Stimulated activated CD8-positive, alpha-beta memory T cell treated with anti-CD3 and anti-CD28 coated beads, Interleukin-15, amount 100 ng/mL, for 4 hours (primary cell): ENCODE results near the gene PATJ.
"Not testable (repeated sequence)": the region's sequence is repeated elsewhere in the genome, so short reads cannot be mapped to it uniquely, and the experiment has no call there.

ENCODE experiments used
- DNase-seq, 2 donors: peaks; one replicate each; pipeline ENCODE4 v3.0.0-alpha.2; 2020; ENCODE audit warnings: low read depth in 2 of 2

Gene PATJ

DNA sequence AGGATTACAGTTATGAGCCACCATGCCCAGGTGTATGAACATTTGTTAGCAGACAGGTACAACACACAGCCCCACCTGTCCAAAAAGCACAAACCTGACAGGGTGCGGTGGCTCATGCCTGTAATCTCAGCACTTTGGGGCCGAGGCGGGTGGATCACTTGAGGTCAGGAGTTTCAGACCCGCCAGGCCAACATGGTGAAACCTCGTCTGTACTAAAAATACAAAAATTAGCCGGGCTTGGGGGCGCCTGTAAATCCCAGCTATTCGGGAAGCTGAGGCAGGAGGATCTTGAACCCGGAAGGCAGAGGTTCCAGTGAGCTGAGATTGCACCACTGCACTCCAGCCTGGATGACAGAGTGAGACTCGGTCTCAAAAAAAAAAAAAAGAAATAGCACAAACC lies 428.1 kb downstream of the PATJ start:
- not testable (repeated sequence) for DNase-seq

DNA sequence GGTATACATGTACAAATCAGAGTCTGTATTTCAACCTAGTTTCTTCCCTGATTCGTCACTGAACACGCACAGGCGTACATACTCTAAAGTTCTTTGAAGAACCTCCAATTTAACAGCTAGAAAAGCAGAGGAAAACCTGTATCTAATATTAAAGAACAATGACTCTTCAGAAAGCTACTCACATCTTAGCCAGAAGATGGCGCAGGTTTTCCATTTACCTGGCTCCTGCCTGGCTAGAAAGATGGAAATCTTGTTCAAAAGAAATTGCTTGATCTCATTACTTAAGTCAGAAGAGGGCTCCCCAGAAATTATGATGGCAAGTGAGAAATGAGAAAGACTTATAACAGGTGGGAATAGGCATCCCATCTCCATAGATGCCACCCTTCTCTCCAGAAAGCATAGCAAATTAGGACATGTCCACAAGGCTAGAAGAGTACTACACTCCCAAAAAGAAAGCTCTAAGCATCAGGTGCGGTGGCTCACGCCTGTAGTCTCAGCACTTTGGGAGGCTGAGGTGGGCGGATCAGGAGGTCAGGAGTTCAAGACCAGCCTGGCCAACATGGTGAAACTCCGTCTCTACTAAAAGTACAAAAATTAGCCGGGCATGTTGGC lies 433.4 kb downstream of the PATJ start:
- DNase-seq = no peak

- DNase-seq = no peak
Measured at GRCh38 chr1:62176597-62177312, 434.5 kb downstream of the PATJ start.

GRCh38 chr1:62177621-62178020 lies 435.3 kb downstream of the PATJ start:
- DNase-seq = no peak

DNA sequence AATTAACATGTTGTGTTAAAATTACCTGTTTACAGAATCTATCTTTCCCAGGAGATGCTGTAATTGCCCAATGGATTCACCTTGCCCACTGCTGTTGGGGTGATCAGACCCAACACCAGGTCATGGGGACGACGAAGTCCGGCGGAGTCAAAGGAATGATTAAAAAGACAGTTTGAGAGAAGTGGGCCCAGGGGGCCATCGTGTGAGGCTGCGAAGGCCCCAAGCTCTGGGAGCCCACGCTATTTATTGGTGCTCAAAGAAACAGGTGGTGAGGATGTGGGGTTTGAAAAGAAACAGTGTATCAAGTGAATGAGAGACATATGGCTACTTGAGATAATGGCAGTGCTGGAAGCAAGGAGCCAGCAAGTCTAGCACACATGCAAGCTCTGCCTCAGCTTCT lies 436.1 kb downstream of the PATJ start:
- no peak for DNase-seq

- DNase-seq = not testable (repeated sequence)
Measured at GRCh38 chr1:62180054-62180453, 437.8 kb downstream of the PATJ start.

DNA sequence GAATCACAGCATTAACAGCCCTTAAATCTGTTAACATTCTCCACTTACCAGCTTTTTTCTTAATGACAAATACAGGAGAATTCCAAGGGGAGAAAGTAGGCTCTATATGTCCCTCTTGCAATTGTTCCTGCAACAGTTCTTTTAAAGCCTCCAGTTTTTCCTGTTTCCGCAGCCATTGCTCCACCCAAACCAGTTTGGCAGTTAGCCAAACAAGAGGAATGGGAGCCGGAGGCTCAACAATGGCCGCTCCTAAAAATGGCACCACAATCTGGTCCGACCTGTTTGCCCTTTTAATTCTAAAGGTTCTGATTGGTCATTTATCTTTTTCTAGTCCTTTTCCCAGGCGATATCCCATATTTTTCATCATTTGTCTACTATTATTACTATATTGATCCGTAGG lies 438.4 kb downstream of the PATJ start:
- DNase-seq = no peak

DNA sequence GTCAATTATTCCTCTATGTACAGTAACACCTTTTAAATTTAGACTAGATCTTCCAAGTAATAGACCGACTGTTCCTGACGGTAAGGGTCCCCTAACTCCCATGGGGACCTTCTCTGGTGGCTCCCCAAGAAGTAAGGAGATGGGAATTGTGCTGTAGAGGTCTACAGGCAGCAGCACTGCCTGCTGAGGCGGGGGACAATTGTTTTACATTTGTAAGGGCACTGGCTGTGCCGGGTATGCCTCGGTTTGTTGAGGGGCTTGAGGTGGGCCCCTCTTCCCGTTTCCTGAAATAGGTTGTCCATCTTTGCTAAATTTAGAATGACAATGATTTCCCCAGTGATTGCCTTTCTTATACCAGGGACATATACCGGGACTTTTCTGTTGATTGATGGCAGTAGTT lies 439.3 kb downstream of the PATJ start:
- no peak for DNase-seq

DNA sequence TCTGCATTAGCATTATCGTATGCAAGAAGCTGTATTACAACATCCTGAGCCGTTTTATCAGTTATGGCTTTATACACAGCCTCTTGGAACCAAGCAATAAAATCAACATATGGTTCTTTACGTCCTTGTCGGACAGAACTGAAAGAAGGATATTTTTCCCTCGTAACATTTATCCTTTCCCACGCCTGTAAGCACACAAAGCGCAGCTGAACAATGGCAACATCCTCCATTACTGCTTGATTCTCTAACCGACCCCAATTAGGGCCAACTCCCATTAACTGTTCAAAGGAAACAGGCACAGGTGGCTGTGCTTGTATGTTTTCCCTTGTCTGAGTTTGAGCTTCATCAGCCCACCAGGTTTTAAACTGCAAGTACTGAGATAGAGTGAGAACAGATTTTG lies 439.9 kb downstream of the PATJ start:
- DNase-seq = not testable (repeated sequence)

DNA sequence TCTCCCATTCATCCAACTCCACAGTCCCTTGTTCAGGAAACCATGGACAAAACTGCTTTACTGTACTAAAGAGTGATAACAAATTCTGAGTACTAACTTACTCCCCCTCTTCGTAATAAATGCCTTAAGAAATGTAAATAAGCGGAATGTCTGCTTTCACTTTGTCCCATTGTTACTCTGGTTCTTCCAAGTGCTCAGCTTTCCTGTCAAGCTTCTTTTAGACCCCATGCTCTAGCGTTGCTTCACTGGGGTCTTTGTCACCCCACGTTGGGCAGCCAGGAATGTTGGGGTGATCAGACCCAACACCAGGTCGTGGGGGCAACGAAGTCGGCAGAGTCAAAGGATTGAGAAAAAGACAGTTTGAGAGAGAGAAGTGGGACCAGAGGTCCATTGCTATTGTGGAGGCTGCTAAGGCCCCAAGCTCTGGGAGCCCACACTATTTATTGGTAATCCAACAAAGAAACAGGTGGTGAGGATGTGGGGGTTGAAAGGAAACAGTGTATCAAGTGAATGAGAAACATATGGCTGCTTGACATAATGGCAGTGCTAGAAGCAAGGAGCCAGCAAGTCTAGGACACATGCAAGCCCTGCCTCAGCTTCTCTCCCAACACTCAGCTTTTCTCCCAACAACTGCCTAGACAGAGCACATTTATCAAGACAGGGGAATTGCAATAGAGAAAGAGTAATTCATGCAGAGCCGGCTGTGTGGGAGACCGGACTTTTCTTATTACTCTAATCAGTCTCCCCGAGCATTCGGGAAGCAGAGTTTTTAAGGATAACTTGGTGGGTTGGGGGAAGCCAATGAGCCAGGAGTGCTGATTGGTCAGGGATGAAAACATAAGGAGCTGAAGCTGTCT lies 441.1 kb downstream of the PATJ start:
- not testable (repeated sequence) for DNase-seq

- DNase-seq = no peak
Measured at GRCh38 chr1:62184336-62184735, 442.1 kb downstream of the PATJ start.

DNA sequence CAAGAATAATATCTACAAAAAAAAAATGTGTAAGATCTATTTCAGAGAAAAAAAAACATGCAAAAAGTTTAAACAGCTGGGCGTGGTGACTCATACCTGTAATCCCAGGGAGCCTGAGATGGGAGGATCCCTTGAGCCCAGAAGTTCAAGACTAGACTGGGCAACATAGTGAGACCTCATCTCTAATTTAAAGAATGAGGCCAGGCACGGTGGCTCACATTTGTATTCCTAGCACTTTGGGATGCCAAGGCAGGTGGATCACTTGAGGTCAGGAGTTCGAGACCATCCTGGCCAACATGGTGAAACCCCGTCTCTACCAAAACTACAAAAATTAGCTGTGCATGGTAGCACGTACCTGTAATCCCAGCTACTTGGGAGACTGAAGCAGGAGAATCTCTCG lies 443.0 kb downstream of the PATJ start:
- not testable (repeated sequence) for DNase-seq

DNA sequence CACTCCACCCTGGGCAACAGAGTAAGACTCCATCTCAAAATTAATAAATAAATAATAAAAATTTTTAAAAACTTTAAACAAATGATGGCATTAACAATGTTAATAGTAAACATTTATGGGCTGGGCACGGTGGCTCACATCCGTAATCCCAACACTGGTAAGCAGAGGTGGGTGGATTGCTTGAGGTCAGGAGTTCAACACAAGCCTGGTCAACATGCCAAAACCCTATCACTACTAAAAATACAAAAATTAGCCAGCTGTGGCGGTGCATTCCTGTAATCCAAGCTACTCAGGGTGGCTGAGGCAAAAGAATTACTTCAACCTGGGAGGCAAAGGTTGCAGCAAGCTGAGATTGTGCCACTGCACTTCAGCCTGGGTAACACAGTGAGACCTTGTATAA lies 443.4 kb downstream of the PATJ start:
- DNase-seq = no peak

DNA sequence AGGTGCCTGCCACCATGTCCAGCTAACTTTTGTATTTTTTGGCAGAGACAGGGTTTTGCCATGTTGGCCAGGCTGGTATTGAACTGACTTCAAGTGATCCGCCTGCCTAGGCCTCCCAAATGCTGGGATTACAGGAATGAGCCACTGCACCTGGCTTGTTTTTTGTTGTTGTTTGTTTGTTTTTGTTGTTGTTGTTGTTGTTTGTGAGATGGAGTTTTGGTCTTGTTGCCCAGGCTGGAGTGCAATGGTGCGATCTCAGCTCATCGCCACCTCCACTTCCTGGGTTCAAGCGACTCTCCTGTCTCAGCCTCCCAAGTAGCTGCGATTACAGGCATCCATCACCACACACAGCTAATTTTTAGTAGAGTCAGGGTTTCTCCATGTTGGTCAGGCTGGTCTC lies 445.3 kb downstream of the PATJ start:
- DNase-seq = no peak

GRCh38 chr1:62188111-62188510 lies 445.8 kb downstream of the PATJ start:
- no peak for DNase-seq

GRCh38 chr1:62194651-62195544 lies 452.6 kb downstream of the PATJ start, which contains the start of gene L1TD1:
TSS of gene L1TD1 (plus strand) at chr1:62194849. CDS start at chr1:62206629, 11,780 bp downstream.
- DNase-seq = no peak

- DNase-seq = no peak
Measured at GRCh38 chr1:62196086-62196690, 453.9 kb downstream of the PATJ start.

DNA sequence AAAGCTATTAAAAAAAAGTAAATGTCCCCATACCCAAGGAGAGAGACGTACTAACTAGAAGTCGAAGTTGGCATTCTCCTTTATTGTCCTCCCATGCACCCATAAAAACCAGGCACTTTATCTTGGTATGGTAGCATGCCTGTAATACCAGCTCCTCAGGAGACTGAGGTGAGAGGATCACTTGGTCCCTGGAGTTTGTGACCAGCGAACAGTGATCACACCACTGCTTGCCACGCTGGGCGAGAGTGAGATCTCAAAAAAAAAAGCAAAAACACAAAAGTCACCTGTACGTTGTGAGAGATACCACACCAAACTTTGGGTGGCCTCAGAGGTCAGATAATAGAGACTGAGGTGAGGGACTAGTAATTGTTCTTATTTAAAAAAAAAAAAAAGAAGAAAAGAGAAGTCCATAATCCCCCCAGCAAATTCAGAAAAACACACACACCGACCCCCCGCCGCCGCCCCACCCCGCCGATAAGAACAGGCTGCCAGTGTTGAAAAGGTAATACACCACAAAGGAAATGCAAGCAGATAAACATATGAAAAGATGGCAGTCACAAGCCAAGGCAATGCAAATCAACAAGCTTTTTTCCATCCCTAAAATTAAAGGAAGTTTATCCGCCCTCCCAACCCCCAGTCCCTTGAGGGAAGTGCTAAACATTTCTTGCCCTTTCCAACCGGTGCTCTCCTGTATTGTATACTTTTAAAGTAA lies 455.9 kb downstream of the PATJ start:
- no peak for DNase-seq

DNA sequence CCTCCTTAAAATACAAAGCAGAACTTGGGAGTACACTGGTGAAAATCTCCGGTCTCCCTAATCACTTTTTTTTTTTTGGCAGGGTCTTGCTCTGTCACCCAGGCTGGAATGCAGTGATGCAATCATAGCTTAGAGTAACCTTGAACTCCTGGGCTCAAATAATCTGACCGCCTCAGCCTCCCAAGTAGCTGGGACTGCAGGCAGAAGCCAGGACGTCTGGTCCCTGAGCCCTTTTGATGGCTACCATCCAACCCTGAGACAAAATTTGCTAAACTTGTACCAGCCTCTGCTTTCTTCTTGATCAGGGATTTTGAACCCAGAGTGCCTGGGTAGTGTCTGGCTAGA lies 456.5 kb downstream of the PATJ start:
- DNase-seq = no peak

- DNase-seq = no peak
Measured at GRCh38 chr1:62207187-62207586, 464.9 kb downstream of the PATJ start.

GRCh38 chr1:62208087-62208486 lies 465.8 kb downstream of the PATJ start:
- DNase-seq = no peak
